NT2/D1 (cell line): Measurements from ENCODE around the gene MPC1.
"Not testable (repeated sequence)": the region's sequence is repeated elsewhere in the genome, so short reads cannot be mapped to it uniquely, and the experiment has no call there.

Experiments used
- SUZ12 ChIP-seq: IDR thresholded peaks from 2 replicates; pipeline ENCODE4 v1.6.1; 2011; ENCODE audit not compliant: insufficient read length, insufficient read depth; ENCODE audit errors: extremely low read depth
- YY1 ChIP-seq: IDR thresholded peaks from 2 replicates; pipeline ENCODE4 v1.6.1; 2011; ENCODE audit not compliant: insufficient read length, insufficient read depth
- ZNF274 ChIP-seq: IDR thresholded peaks from 2 replicates; pipeline ENCODE4 v1.6.1; 2011; ENCODE audit warnings: mild to moderate bottlenecking, low read depth, low read length

- TF ChIP-seq YY1, ZNF274, SUZ12: not testable (repeated sequence)
Measured at GRCh38 chr6:166400649-166401250, 18.0 kb upstream of the MPC1 start.
